NCI-H1105 (cell line): ENCODE measurements around the gene GNB3.

Experiments used
- DNase-seq: peaks from one replicate; lab custom pipeline; 2025; lab: John Stamatoyannopoulos, UW

The GNB3 gene

GRCh38 chr12:6840761-6841515 lies at the start of gene GNB3:
TSS of gene GNB3 (plus strand) at chr12:6840925. CDS start at chr12:6841288, 363 bp downstream.
- DNase-seq = no peak

- DNase-seq = no peak
Observed at GRCh38 chr12:6791931-6792520, 48.7 kb upstream of the GNB3 start.

GRCh38 chr12:6792522-6793201 lies 48.1 kb upstream of the GNB3 start:
- DNase-seq = no peak

GRCh38 chr12:6795088-6795487 lies 45.6 kb upstream of the GNB3 start:
- no peak for DNase-seq

- DNase-seq = no peak
Observed at GRCh38 chr12:6796576-6796975, 44.1 kb upstream of the GNB3 start.

GRCh38 chr12:6799147-6799546 lies 41.6 kb upstream of the GNB3 start:
- DNase-seq = no peak

GRCh38 chr12:6807170-6807569 lies 33.6 kb upstream of the GNB3 start:
- DNase-seq = no peak

GRCh38 chr12:6809056-6809455 lies 31.7 kb upstream of the GNB3 start:
- no peak for DNase-seq

GRCh38 chr12:6810758-6811157 lies 30.0 kb upstream of the GNB3 start:
- no peak for DNase-seq

GRCh38 chr12:6813363-6813762 lies 27.4 kb upstream of the GNB3 start:
- DNase-seq = no peak

- DNase-seq = no peak
Observed at GRCh38 chr12:6816598-6816997, 24.1 kb upstream of the GNB3 start.

GRCh38 chr12:6817098-6817497 lies 23.6 kb upstream of the GNB3 start:
- DNase-seq = no peak

GRCh38 chr12:6817662-6818157 lies 23.0 kb upstream of the GNB3 start:
- DNase-seq = no peak

GRCh38 chr12:6818222-6818621 lies 22.5 kb upstream of the GNB3 start:
- no peak for DNase-seq

GRCh38 chr12:6818645-6819044 lies 22.1 kb upstream of the GNB3 start:
- DNase-seq = no peak

GRCh38 chr12:6819106-6820030 lies 21.4 kb upstream of the GNB3 start:
- no peak for DNase-seq

- DNase-seq = no peak
Observed at GRCh38 chr12:6820166-6820565, 20.6 kb upstream of the GNB3 start.

GRCh38 chr12:6821591-6822425 lies 18.9 kb upstream of the GNB3 start, which contains the start of gene GPR162:
TSS of gene GPR162 (plus strand) at chr12:6821821. CDS start at chr12:6823899, 2,078 bp downstream.
- DNase-seq = peak; percentile 59

GRCh38 chr12:6822426-6823135 lies 18.1 kb upstream of the GNB3 start:
- no peak for DNase-seq
